ENCODE measurements around the gene RICTOR.

RICTOR gene

GRCh38 chr5:38932854-38933408 is 141.3 kb downstream of the RICTOR start:
- no peak for DNase-seq

- DNase-seq = no peak
Observed at GRCh38 chr5:38931731-38932130, 142.5 kb downstream of the RICTOR start.

GRCh38 chr5:38929838-38930237 is 144.4 kb downstream of the RICTOR start:
- no peak for DNase-seq

GRCh38 chr5:38927470-38927869 is 146.7 kb downstream of the RICTOR start:
- no peak for DNase-seq

GRCh38 chr5:38926121-38926520 is 148.1 kb downstream of the RICTOR start:
- DNase-seq = no peak

GRCh38 chr5:38925154-38925925 is 148.9 kb downstream of the RICTOR start:
- DNase-seq = no peak

- DNase-seq = no peak
Observed at GRCh38 chr5:38923661-38924451, 150.3 kb downstream of the RICTOR start.

- DNase-seq = peak; percentile 6
Observed at GRCh38 chr5:38922199-38922598, 152.0 kb downstream of the RICTOR start.

- no peak for DNase-seq
Observed at GRCh38 chr5:38921174-38921573, 153.0 kb downstream of the RICTOR start.

GRCh38 chr5:38916802-38917201 is 157.4 kb downstream of the RICTOR start:
- no peak for DNase-seq

GRCh38 chr5:38913714-38914113 is 160.5 kb downstream of the RICTOR start:
- no peak for DNase-seq

- no peak for DNase-seq
Observed at GRCh38 chr5:38911933-38912332, 162.3 kb downstream of the RICTOR start.

- DNase-seq = no peak
Observed at GRCh38 chr5:38906503-38906902, 167.7 kb downstream of the RICTOR start.

- DNase-seq = no peak
Observed at GRCh38 chr5:38905516-38905915, 168.7 kb downstream of the RICTOR start.

- DNase-seq = no peak
Observed at GRCh38 chr5:38899936-38900335, 174.3 kb downstream of the RICTOR start.

GRCh38 chr5:38896760-38897159 is 177.4 kb downstream of the RICTOR start:
- DNase-seq = no peak

GRCh38 chr5:38892363-38892762 is 181.8 kb downstream of the RICTOR start:
- DNase-seq = no peak

- DNase-seq = no peak
Observed at GRCh38 chr5:38891563-38891962, 182.6 kb downstream of the RICTOR start.

- DNase-seq = no peak
Observed at GRCh38 chr5:38889424-38889823, 184.8 kb downstream of the RICTOR start.

GRCh38 chr5:38888041-38888440 is 186.2 kb downstream of the RICTOR start:
- no peak for DNase-seq
